ENCODE results near the gene ZNF362.

The ZNF362 gene

GRCh38 chr1:33256471-33257206 is at the start of gene ZNF362:
TSS of gene ZNF362 (plus strand) at chr1:33256492. CDS start at chr1:33270575, 14,083 bp downstream.
- Histone ChIP-seq H3K36me3 (ENCODE audit: control insufficient read depth in 2 of 2, insufficient read depth in 1 of 2, low read length in 2 of 2) (no peaks in the 10 kb centered on the region), H3K9me3 (ENCODE audit: control insufficient read depth, insufficient read depth, low read depth, low read length) (no peaks in the 10 kb centered on the region), H3K4me3 (ENCODE audit: low read depth, low read length) (peak within 1 kb of the TSS; percentile 73), H3K4me1 (ENCODE audit: control insufficient read depth, insufficient read depth, low read length) (no peaks in the 10 kb centered on the region), H3K27ac (ENCODE audit: extremely low read depth, low read depth, low read length) (peak within 1 kb of the TSS; percentile 80)
- CTCF ChIA-PET, result interaction anchor here (0.6 to 1.2 kb wide), 4 partner anchors 39 to 157 kb away, joined by 3 to 5 read pairs (median 4); no protein-coding TSS in a partner anchor
- POLR2A ChIA-PET, result interaction anchor here (0.6 to 1.3 kb wide), 2 partner anchors 12 to 129 kb away, joined by 4 read pairs; no protein-coding TSS in a partner anchor
- TF ChIP-seq ZNF610 (tag by site-specific recombination; IDR thresholded peaks at IDR 0.05; ENCODE audit: borderline replicate concordance), result no peak
- no peak for TF ChIP-seq ZNF302 (tag by site-specific recombination; IDR thresholded peaks at IDR 0.05; ENCODE audit: low read depth)
- TF ChIP-seq ZNF23 (tag by site-specific recombination; IDR thresholded peaks at IDR 0.05; ENCODE audit: borderline replicate concordance), result no peak
- no peak for TF ChIP-seq ZBTB17 (tag by site-specific recombination; IDR thresholded peaks at IDR 0.05)
- TF ChIP-seq ZNF830 (tag by site-specific recombination; IDR thresholded peaks at IDR 0.05; ENCODE audit: low read depth), result no peak
- no peak for TF ChIP-seq PRDM2 (tag by site-specific recombination; IDR thresholded peaks at IDR 0.05; ENCODE audit: borderline replicate concordance)
- peak; percentile 72 for TF ChIP-seq ZNF398 (tag by site-specific recombination; IDR thresholded peaks at IDR 0.05)
- no peak for TF ChIP-seq ELK4 (IDR thresholded peaks at IDR 0.05; ENCODE audit: borderline replicate concordance, low read depth, low read length)
- TF ChIP-seq ZNF175 (tag by site-specific recombination; IDR thresholded peaks at IDR 0.05), result no peak
- no peak for TF ChIP-seq ZNF792 (tag by site-specific recombination; IDR thresholded peaks at IDR 0.05)
- TF ChIP-seq RBAK (tag by site-specific recombination; IDR thresholded peaks at IDR 0.05), result no peak
- no peak for TF ChIP-seq ZNF24 (tag by site-specific recombination; IDR thresholded peaks at IDR 0.05)
- TF ChIP-seq ZNF704 (tag by site-specific recombination; IDR thresholded peaks at IDR 0.05), result no peak
- TF ChIP-seq ZNF791 (tag by site-specific recombination; IDR thresholded peaks at IDR 0.05), result no peak
- TF ChIP-seq ZNF155 (tag by site-specific recombination; IDR thresholded peaks at IDR 0.05), result no peak
- TF ChIP-seq ZNF513 (tag by site-specific recombination; IDR thresholded peaks at IDR 0.05), result no peak
- no peak for TF ChIP-seq INSM2 (tag by site-specific recombination; IDR thresholded peaks at IDR 0.05)
- TF ChIP-seq PRDM6 (tag by site-specific recombination; IDR thresholded peaks at IDR 0.05), result no peak
- no peak for TF ChIP-seq ZNF658 (tag by site-specific recombination; IDR thresholded peaks at IDR 0.05)
- TF ChIP-seq TCF7L2 (IDR thresholded peaks at IDR 0.05; ENCODE audit: borderline replicate concordance, low read depth, low read length), result no peak
- TF ChIP-seq ZNF19 (tag by site-specific recombination; IDR thresholded peaks at IDR 0.05; ENCODE audit: low read depth), result no peak
- no peak for TF ChIP-seq ZNF521 (tag by site-specific recombination; IDR thresholded peaks at IDR 0.05)

All from HEK293 (cell line).